Measurements from ENCODE around the gene TFAM.

- TF ChIP-seq NR2F2 (IDR thresholded peaks at IDR 0.05) (no peak), CTCF (IDR thresholded peaks at IDR 0.05; ENCODE audit: low read depth, low read length, missing input control) (no peak), REST (IDR thresholded peaks at IDR 0.05) (no peak), YY1 (IDR thresholded peaks at IDR 0.05) (no peak), RAD21 (IDR thresholded peaks at IDR 0.05) (no peak)
- TF ChIP-seq, protein P1, sequence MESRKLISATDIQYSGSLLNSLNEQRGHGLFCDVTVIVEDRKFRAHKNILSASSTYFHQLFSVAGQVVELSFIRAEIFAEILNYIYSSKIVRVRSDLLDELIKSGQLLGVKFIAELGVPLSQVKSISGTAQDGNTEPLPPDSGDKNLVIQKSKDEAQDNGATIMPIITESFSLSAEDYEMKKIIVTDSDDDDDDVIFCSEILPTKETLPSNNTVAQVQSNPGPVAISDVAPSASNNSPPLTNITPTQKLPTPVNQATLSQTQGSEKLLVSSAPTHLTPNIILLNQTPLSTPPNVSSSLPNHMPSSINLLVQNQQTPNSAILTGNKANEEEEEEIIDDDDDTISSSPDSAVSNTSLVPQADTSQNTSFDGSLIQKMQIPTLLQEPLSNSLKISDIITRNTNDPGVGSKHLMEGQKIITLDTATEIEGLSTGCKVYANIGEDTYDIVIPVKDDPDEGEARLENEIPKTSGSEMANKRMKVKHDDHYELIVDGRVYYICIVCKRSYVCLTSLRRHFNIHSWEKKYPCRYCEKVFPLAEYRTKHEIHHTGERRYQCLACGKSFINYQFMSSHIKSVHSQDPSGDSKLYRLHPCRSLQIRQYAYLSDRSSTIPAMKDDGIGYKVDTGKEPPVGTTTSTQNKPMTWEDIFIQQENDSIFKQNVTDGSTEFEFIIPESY (IDR thresholded peaks at IDR 0.05): no peak
These were observed 39.0 kb downstream of the TFAM start for GRCh38 chr10:58424176-58424575.

Measured in liver (tissue), 3 donors.